A673 (cell line): Measurements from ENCODE around the gene CBX5. TPM values are rescaled to one million over a fixed set of nuclear protein-coding genes. Genes with fewer than 3 reads are reported as not detected.
"Not testable (repeated sequence)": the region's sequence is repeated elsewhere in the genome, so short reads cannot be mapped to it uniquely, and the experiment has no call there.

Experiments
- BruUV-seq: library from RNA; stranded (reverse); fragments of 400-500 nt; replicated peaks from 2 replicates; lab custom pipeline; 2021; lab: Mats Ljungman, UMichigan
- CTCF ChIA-PET: fragments of 300-600 bp; sonication (Branson Sonifier 250); formaldehyde crosslinking; loops from one replicate; lab custom pipeline; 2022; ENCODE audit warnings: antibody characterized with exemption; lab: Charles Lee
- POLR2A ChIA-PET: fragments of 300-600 bp; sonication (Branson Sonifier 250); formaldehyde crosslinking; loops from one replicate; lab custom pipeline; 2022; ENCODE audit warnings: antibody characterized with exemption; ENCODE audit not compliant: low non-redundant PET; lab: Charles Lee
- DNase-seq: peaks from one replicate; pipeline ENCODE4 v3.0.0-alpha.2; 2015; ENCODE audit warnings: low spot score
- H3K27ac ChIP-seq: fragments of 200-600 bp; sonication (generic); 2 replicates; pipeline ENCODE4 v1.5.1; 2016; ENCODE audit warnings: mixed run types, low read depth, mild to moderate bottlenecking, mixed read lengths, antibody characterized with exemption, low read length; ENCODE audit not compliant: poor library complexity, severe bottlenecking
- H3K27me3 ChIP-seq: fragments of 200-600 bp; sonication (generic); replicated peaks from 2 replicates; pipeline ENCODE4 v1.6.1; 2017; ENCODE audit warnings: mixed run types, low read depth, mild to moderate bottlenecking, mixed read lengths, antibody characterized with exemption, low read length; ENCODE audit not compliant: insufficient read depth, poor library complexity
- H3K36me3 ChIP-seq: fragments of 200-600 bp; sonication (generic); 2 replicates; pipeline ENCODE4 v1.6.1; 2016; ENCODE audit warnings: mixed run types, mild to moderate bottlenecking, mixed read lengths, antibody characterized with exemption, low read length; ENCODE audit not compliant: insufficient read depth, poor library complexity, severe bottlenecking
- H3K4me1 ChIP-seq: fragments of 200-600 bp; sonication (generic); 2 replicates; pipeline ENCODE4 v1.6.1; 2017; ENCODE audit warnings: mixed run types, mild to moderate bottlenecking, mixed read lengths, antibody characterized with exemption, low read length; ENCODE audit not compliant: insufficient read depth, poor library complexity, severe bottlenecking
- H3K4me3 ChIP-seq: fragments of 200-600 bp; sonication (generic); 2 replicates; pipeline ENCODE4 v1.5.1; 2016; ENCODE audit warnings: low read depth, mixed run types, mild to moderate bottlenecking, mixed read lengths, low read length; ENCODE audit not compliant: poor library complexity, severe bottlenecking
- H3K9me3 ChIP-seq: fragments of 200-600 bp; sonication (generic); 2 replicates; pipeline ENCODE4 v1.6.1; 2016; ENCODE audit warnings: mixed run types, low read depth, mild to moderate bottlenecking, mixed read lengths, antibody characterized with exemption, low read length; ENCODE audit not compliant: poor library complexity, severe bottlenecking
- EZH2 ChIP-seq: fragments of 200-600 bp; sonication (generic); IDR thresholded peaks from 2 replicates; pipeline ENCODE4 v1.6.1; 2017; ENCODE audit warnings: borderline replicate concordance, low read depth, mild to moderate bottlenecking, mixed read lengths, antibody characterized with exemption, low read length; ENCODE audit not compliant: poor library complexity, severe bottlenecking
- intact Hi-C: fragments of 100-400 bp; cut with micrococcal nuclease; formaldehyde crosslinking; loops from one replicate; pipeline ENCODE4 v1.10.0; 2022; ENCODE audit not compliant: unreplicated experiment
- total RNA-seq: library from RNA; stranded (reverse); gene quantifications from 2 replicates; pipeline ENCODE4 v1.2.3, GENCODE V29; 2021
- TF ChIP-seq, protein P1 (sequence below): fragments of 300-800, 200-600 bp; sonication (generic); conservative IDR thresholded peaks from 2 replicates; pipeline ENCODE4 v1.5.1; 2017; ENCODE audit warnings: low read depth, mild to moderate bottlenecking, antibody characterized with exemption, low read length, moderate library complexity, mixed read lengths

The CBX5 gene
- total RNA-seq, 1 experiment from 2014 or later = 254 TPM

DNA sequence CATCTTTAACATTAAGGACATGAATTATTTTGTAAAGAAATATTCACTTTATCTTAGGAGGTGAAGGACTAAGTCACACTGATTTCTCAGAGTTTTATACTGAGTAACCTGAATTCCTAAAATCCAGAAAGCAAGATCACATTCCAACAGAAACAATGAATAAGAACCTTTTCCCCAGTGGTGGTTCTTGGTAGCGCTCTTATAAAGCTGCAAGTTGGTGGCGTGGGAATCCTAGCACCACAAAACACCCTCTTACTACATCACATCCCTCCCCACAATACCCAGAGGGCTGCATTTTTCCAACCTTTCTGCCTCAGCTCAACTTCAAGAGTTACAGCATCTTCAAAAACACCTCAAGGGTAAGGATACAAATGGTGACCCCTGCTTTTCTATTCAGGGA, 47.1 kb downstream of the CBX5 start:
- ChIA-PET POLR2A (no interaction called here), CTCF (interaction anchor here (0.6 kb wide), 1 partner anchor 64 kb away, joined by 7 read pairs; no protein-coding TSS in a partner anchor)
- Histone ChIP-seq H3K4me1 (peaks cover 4% of the 10 kb centered on the region), H3K4me3 (no peak overlapping the region), H3K27ac (no peak overlapping the region), H3K27me3 (no peaks in the 10 kb centered on the region), H3K9me3 (no peaks in the 10 kb centered on the region), H3K36me3 (peaks cover 9% of the 10 kb centered on the region)
- BruUV-seq = no TSS peak
- intact Hi-C loops = no loop called here
- TF ChIP-seq EZH2 = no peak
- TF ChIP-seq, protein P1, sequence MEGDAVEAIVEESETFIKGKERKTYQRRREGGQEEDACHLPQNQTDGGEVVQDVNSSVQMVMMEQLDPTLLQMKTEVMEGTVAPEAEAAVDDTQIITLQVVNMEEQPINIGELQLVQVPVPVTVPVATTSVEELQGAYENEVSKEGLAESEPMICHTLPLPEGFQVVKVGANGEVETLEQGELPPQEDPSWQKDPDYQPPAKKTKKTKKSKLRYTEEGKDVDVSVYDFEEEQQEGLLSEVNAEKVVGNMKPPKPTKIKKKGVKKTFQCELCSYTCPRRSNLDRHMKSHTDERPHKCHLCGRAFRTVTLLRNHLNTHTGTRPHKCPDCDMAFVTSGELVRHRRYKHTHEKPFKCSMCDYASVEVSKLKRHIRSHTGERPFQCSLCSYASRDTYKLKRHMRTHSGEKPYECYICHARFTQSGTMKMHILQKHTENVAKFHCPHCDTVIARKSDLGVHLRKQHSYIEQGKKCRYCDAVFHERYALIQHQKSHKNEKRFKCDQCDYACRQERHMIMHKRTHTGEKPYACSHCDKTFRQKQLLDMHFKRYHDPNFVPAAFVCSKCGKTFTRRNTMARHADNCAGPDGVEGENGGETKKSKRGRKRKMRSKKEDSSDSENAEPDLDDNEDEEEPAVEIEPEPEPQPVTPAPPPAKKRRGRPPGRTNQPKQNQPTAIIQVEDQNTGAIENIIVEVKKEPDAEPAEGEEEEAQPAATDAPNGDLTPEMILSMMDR = peak; percentile 32; the same call in 1 of the 2 replicates
- peak; percentile 44 for DNase-seq

GRCh38 chr12:54231269-54231668, 48.7 kb downstream of the CBX5 start:
- intact Hi-C loops, H3K27me3 ChIP-seq, H3K36me3 ChIP-seq, H3K4me3 ChIP-seq, H3K4me1 ChIP-seq, H3K27ac ChIP-seq, BruUV-seq, POLR2A ChIA-PET, H3K9me3 ChIP-seq, DNase-seq: not testable (repeated sequence)
- CTCF ChIA-PET = interaction anchor here (0.6 kb wide), 1 partner anchor 227 kb away, joined by 6 read pairs; no protein-coding TSS in a partner anchor

GRCh38 chr12:54230555-54230954, 49.4 kb downstream of the CBX5 start:
- Histone ChIP-seq H3K36me3 (no peaks in the 10 kb centered on the region), H3K9me3 (no peaks in the 10 kb centered on the region), H3K27ac (no peak overlapping the region), H3K4me1 (peaks cover 4% of the 10 kb centered on the region), H3K4me3 (no peak overlapping the region), H3K27me3 (no peaks in the 10 kb centered on the region)
- CTCF ChIA-PET = no interaction called here
- intact Hi-C loops = no loop called here
- TF ChIP-seq, protein P1 = no peak
- no peak for TF ChIP-seq EZH2
- POLR2A ChIA-PET = no interaction called here
- DNase-seq = no peak
- no TSS peak for BruUV-seq
